NCI-H2227 treated with DMSO at 0.1 percent for 48 hours (cell line): ENCODE results near the gene RDM1.
"Not testable (repeated sequence)": the region's sequence is repeated elsewhere in the genome, so short reads cannot be mapped to it uniquely, and the experiment has no call there.

ENCODE experiments used
- DNase-seq: peaks from one replicate; lab custom pipeline; 2025; lab: John Stamatoyannopoulos, UW

The RDM1 gene

GRCh38 chr17:35930211-35931065 is at the start of gene RDM1:
RDM1 (minus strand) TSS chr17:35930773; CDS start chr17:35930727, 46 bp downstream.
- DNase-seq: peak; percentile 70

GRCh38 chr17:35978346-35978745 is 47.8 kb upstream of the RDM1 start:
- DNase-seq: no peak

GRCh38 chr17:35977509-35977908 is 46.9 kb upstream of the RDM1 start:
- no peak for DNase-seq

- no peak for DNase-seq
Observed at GRCh38 chr17:35973333-35974260, 43.0 kb upstream of the RDM1 start.

- no peak for DNase-seq
Observed at GRCh38 chr17:35972945-35973332, 42.4 kb upstream of the RDM1 start.

GRCh38 chr17:35972535-35972934 is 42.0 kb upstream of the RDM1 start:
- DNase-seq: no peak

GRCh38 chr17:35972066-35972465 is 41.5 kb upstream of the RDM1 start:
- no peak for DNase-seq

GRCh38 chr17:35969558-35970380 is 39.2 kb upstream of the RDM1 start:
- DNase-seq: peak; percentile 52

GRCh38 chr17:35968520-35969054 is 38.0 kb upstream of the RDM1 start:
- DNase-seq: no peak

- no peak for DNase-seq
Observed at GRCh38 chr17:35965272-35965671, 34.7 kb upstream of the RDM1 start.

GRCh38 chr17:35963663-35964062 is 33.1 kb upstream of the RDM1 start:
- DNase-seq: no peak

- DNase-seq: no peak
Observed at GRCh38 chr17:35953720-35954119, 23.1 kb upstream of the RDM1 start.

GRCh38 chr17:35949401-35949800 is 18.8 kb upstream of the RDM1 start:
- no peak for DNase-seq

- DNase-seq: no peak
Observed at GRCh38 chr17:35948092-35948491, 17.5 kb upstream of the RDM1 start.

GRCh38 chr17:35947156-35947585 is 16.6 kb upstream of the RDM1 start:
- DNase-seq: peak; percentile 31

GRCh38 chr17:35944151-35944550 is 13.6 kb upstream of the RDM1 start:
- DNase-seq: no peak

- DNase-seq: no peak
Observed at GRCh38 chr17:35943537-35943936, 13.0 kb upstream of the RDM1 start, which contains the start of gene LYZL6. LYZL6 (minus strand) TSS chr17:35943713; CDS start chr17:35939356, 4,357 bp downstream.

- no peak for DNase-seq
Observed at GRCh38 chr17:35942588-35943186, 12.1 kb upstream of the RDM1 start.

GRCh38 chr17:35938492-35938891 is 7.9 kb upstream of the RDM1 start:
- not testable (repeated sequence) for DNase-seq

- DNase-seq: no peak
Observed at GRCh38 chr17:35936063-35936462, 5.5 kb upstream of the RDM1 start.

GRCh38 chr17:35934760-35935159 is 4.2 kb upstream of the RDM1 start:
- no peak for DNase-seq
